H1 (cell line): ENCODE measurements around the gene TAGLN2. TPM values are rescaled to one million over a fixed set of nuclear protein-coding genes. Genes with fewer than 3 reads are reported as not detected.

ENCODE experiments used
- CTCF ChIA-PET: fragments of 300-600 bp; sonication (Branson Sonifier 250); formaldehyde crosslinking; loops from one replicate; lab custom pipeline; 2021; ENCODE audit not compliant: partially characterized antibody; lab: Charles Lee
- POLR2A ChIA-PET: fragments of 300-600 bp; sonication (Branson Sonifier 250); formaldehyde crosslinking; loops from one replicate; lab custom pipeline; 2021; ENCODE audit warnings: inconsistent platforms; ENCODE audit not compliant: partially characterized antibody; lab: Charles Lee
- DNase-seq, 2 experiments: peaks; one replicate each; pipeline versions ENCODE4 v3.0.0 to v3.0.0-alpha.2; 2010 to 2022; ENCODE audit warnings: low spot score in 2 of 2, low read depth in 1 of 2, mixed read lengths in 1 of 2
- FAIRE-seq: peaks from 2 replicates; lab custom pipeline; 2011; peaks lifted over from hg19 to GRCh38; lab: Jason Lieb, UNC
- H2AFZ ChIP-seq: 2 replicates; pipeline ENCODE4 v1.8.1; 2012; ENCODE audit warnings: low read length, inconsistent platforms
- H2AK5ac ChIP-seq: 2 replicates; pipeline ENCODE4 v1.6.1; 2013; ENCODE audit warnings: low read depth, low read length
- H2BK120ac ChIP-seq: replicated peaks from 2 replicates; pipeline ENCODE3; 2013; ENCODE audit warnings: low read depth, low read length, inconsistent platforms
- H2BK12ac ChIP-seq: 2 replicates; pipeline ENCODE4 v1.6.1; 2013; ENCODE audit warnings: low read depth, low read length
- H2BK15ac ChIP-seq: 2 replicates; pipeline ENCODE4 v1.6.1; 2013; ENCODE audit warnings: low read length
- H2BK20ac ChIP-seq: 2 replicates; pipeline ENCODE4 v1.6.1; 2013; ENCODE audit warnings: low read length
- H2BK5ac ChIP-seq: 2 replicates; pipeline ENCODE4 v1.6.1; 2013; ENCODE audit warnings: low read depth, low read length
- H3K14ac ChIP-seq: 2 replicates; pipeline ENCODE4 v1.6.1; 2013; ENCODE audit warnings: inconsistent platforms; ENCODE audit not compliant: insufficient read length
- H3K18ac ChIP-seq: 2 replicates; pipeline ENCODE4 v1.6.1; 2013; ENCODE audit warnings: low read length; ENCODE audit errors: extremely low read depth
- H3K23ac ChIP-seq: 2 replicates; pipeline ENCODE4 v1.6.1; 2013; ENCODE audit warnings: inconsistent platforms; ENCODE audit not compliant: insufficient read length
- H3K23me2 ChIP-seq: 2 replicates; pipeline ENCODE4 v1.6.1; 2013; ENCODE audit warnings: low read depth, low read length
- H3K27ac ChIP-seq: 2 replicates; pipeline ENCODE4 v1.6.1; 2011; ENCODE audit warnings: low read depth, low read length, inconsistent platforms
- H3K27me3 ChIP-seq, 4 experiments: replicated peaks in 1 of 4; 1 replicate in 1 of 4; 2 replicates in 3 of 4; pipeline versions ENCODE4 v1.6.1 to v1.8.1; 2011 to 2013; ENCODE audit warnings: low read length in 3 of 4, mild to moderate bottlenecking in 3 of 4, inconsistent platforms in 2 of 4, mixed read lengths in 2 of 4, moderate library complexity in 1 of 4; ENCODE audit not compliant: control insufficient read depth in 3 of 4, insufficient read depth in 3 of 4; ENCODE audit errors: extremely low read depth in 1 of 4
- H3K36me3 ChIP-seq, 4 experiments: 2 replicates each; pipeline versions ENCODE4 v1.6.1 to v1.8.1; 2011 to 2013; ENCODE audit warnings: mild to moderate bottlenecking in 4 of 4, low read length in 3 of 4, moderate library complexity in 2 of 4, control low read depth in 1 of 4, inconsistent platforms in 1 of 4; ENCODE audit not compliant: insufficient read depth in 4 of 4, control insufficient read depth in 2 of 4
- H3K4ac ChIP-seq: replicated peaks from 2 replicates; pipeline ENCODE3; 2013; ENCODE audit warnings: low read length, low read depth, mixed read lengths, inconsistent platforms; ENCODE audit not compliant: insufficient read length
- H3K4me1 ChIP-seq, 4 experiments: replicated peaks in 1 of 4; 1 replicate in 1 of 4; 2 replicates in 3 of 4; pipeline versions ENCODE4 v1.6.1 to v1.8.1; 2011 to 2013; ENCODE audit warnings: low read length in 3 of 4, inconsistent platforms in 2 of 4, mixed read lengths in 1 of 4; ENCODE audit not compliant: insufficient read depth in 4 of 4, control insufficient read depth in 3 of 4
- H3K4me2 ChIP-seq, 2 experiments: 2 replicates each; pipeline versions ENCODE4 v1.6.1 to v1.8.1; 2011 to 2013; ENCODE audit warnings: low read depth in 2 of 2, low read length in 2 of 2, control low read depth in 1 of 2, inconsistent platforms in 1 of 2, mild to moderate bottlenecking in 1 of 2; ENCODE audit not compliant: insufficient read depth in 1 of 2
- H3K4me3 ChIP-seq, 4 experiments: fragments of 200-600, 300-600 bp in 1 of 4; sonication (generic), shearing (Covaris generic), sonication (Bioruptor Twin) in 1 of 4; 2 replicates each; pipeline versions ENCODE4 v1.5.1 to v1.8.1; 2011 to 2016; ENCODE audit warnings: low read length in 4 of 4, low read depth in 3 of 4, control low read depth in 2 of 4, inconsistent platforms in 2 of 4, mild to moderate bottlenecking in 2 of 4, mixed read lengths in 1 of 4, moderate library complexity in 1 of 4; ENCODE audit not compliant: insufficient read depth in 2 of 4; ENCODE audit errors: extremely low read depth in 1 of 4
- H3K56ac ChIP-seq: replicated peaks from 2 replicates; pipeline ENCODE3; 2013; ENCODE audit warnings: low read depth, mild to moderate bottlenecking, mixed read lengths, low read length, inconsistent platforms; ENCODE audit not compliant: insufficient read length
- H3K79me1 ChIP-seq: 2 replicates; pipeline ENCODE4 v1.6.1; 2013; ENCODE audit warnings: low read depth, low read length, control low read depth
- H3K79me2 ChIP-seq, 2 experiments: 2 replicates each; pipeline versions ENCODE4 v1.6.1 to v1.8.1; 2012 to 2013; ENCODE audit warnings: low read length in 2 of 2, mild to moderate bottlenecking in 2 of 2, inconsistent platforms in 1 of 2; ENCODE audit not compliant: insufficient read depth in 2 of 2, control insufficient read depth in 1 of 2
- H3K9ac ChIP-seq, 4 experiments: replicated peaks in 1 of 4; 1 replicate in 1 of 4; 2 replicates in 3 of 4; pipeline versions ENCODE4 v1.6.1 to v1.8.1; 2011 to 2013; ENCODE audit warnings: low read depth in 3 of 4, low read length in 3 of 4, control low read depth in 2 of 4, mild to moderate bottlenecking in 2 of 4, moderate library complexity in 2 of 4, inconsistent platforms in 1 of 4; ENCODE audit errors: extremely low read depth in 1 of 4
- H3K9me3 ChIP-seq, 2 experiments: 2 replicates each; pipeline versions ENCODE4 v1.6.1 to v1.8.1; 2012 to 2013; ENCODE audit warnings: mild to moderate bottlenecking in 2 of 2, moderate library complexity in 2 of 2, control low read depth in 1 of 2, inconsistent platforms in 1 of 2, low read depth in 1 of 2, low read length in 1 of 2, mixed read lengths in 1 of 2; ENCODE audit not compliant: insufficient read depth in 2 of 2
- H4K20me1 ChIP-seq, 2 experiments: replicated peaks in 1 of 2; 2 replicates each; pipeline versions ENCODE3 to v1.8.1; 2011 to 2013; ENCODE audit warnings: inconsistent platforms in 2 of 2, low read length in 2 of 2, mild to moderate bottlenecking in 1 of 2; ENCODE audit not compliant: insufficient read depth in 2 of 2, control insufficient read depth in 1 of 2
- H4K5ac ChIP-seq: 2 replicates; pipeline ENCODE4 v1.6.1; 2013; ENCODE audit warnings: low read length, low read depth, mixed read lengths, inconsistent platforms; ENCODE audit not compliant: insufficient read length
- H4K8ac ChIP-seq: 2 replicates; pipeline ENCODE4 v1.8.0; 2013; ENCODE audit warnings: mild to moderate bottlenecking, moderate library complexity, low read length, inconsistent platforms; ENCODE audit not compliant: insufficient read depth; ENCODE audit errors: extremely low read depth
- H4K91ac ChIP-seq: replicated peaks from 2 replicates; pipeline ENCODE3; 2013; ENCODE audit warnings: low read length, mixed read lengths, inconsistent platforms; ENCODE audit not compliant: insufficient read length
- EP300 ChIP-seq, 2 experiments: IDR thresholded peaks; 1 replicate in 1 of 2; 2 replicates in 1 of 2; pipeline ENCODE4 v1.6.1; 2011 to 2012; ENCODE audit warnings: low read depth in 2 of 2, low read length in 2 of 2, mild to moderate bottlenecking in 2 of 2, borderline replicate concordance in 1 of 2, inconsistent platforms in 1 of 2, moderate library complexity in 1 of 2
- SUZ12 ChIP-seq: fragments of 200-600 bp; sonication (generic); IDR thresholded peaks from 2 replicates; pipeline ENCODE4 v1.6.1; 2012; ENCODE audit warnings: mild to moderate bottlenecking, inconsistent platforms, low read length, moderate library complexity, mixed read lengths
- TAF1 ChIP-seq: IDR thresholded peaks from 2 replicates; pipeline ENCODE4 v1.6.1; 2011; ENCODE audit warnings: mild to moderate bottlenecking, low read depth, low read length
- WGBS, 2 experiments: shearing (Covaris generic) in 1 of 2; methylation state at CpG; one replicate each; pipeline versions ENCODE4 v1.1.6 to v1.1.7; 2013 to 2015; ENCODE audit warnings: low lambda C conversion rate in 2 of 2, mixed read lengths in 2 of 2, inconsistent platforms in 1 of 2, low coverage in 1 of 2, missing lambda C conversion rate in 1 of 2; ENCODE audit not compliant: insufficient replicate concordance in 2 of 2, insufficient coverage in 1 of 2, insufficient read length in 1 of 2; ENCODE audit errors: extremely low coverage in 1 of 2, missing lambda C conversion rate in 1 of 2; 5-methylcytosine and 5-hydroxymethylcytosine counted together
- polyA plus RNA-seq, 7 experiments: library from polyadenylated mRNA; depleted of rRNA in 3 of 7; stranded (reverse) in 5 of 7; unstranded in 2 of 7; fragments of >200 nt in 5 of 7; fragments of 200-250 nt in 2 of 7; gene quantifications; 1 replicate in 5 of 7; 2 replicates in 1 of 7; 4 replicates in 1 of 7; pipeline versions ENCODE4 v1.2.1 to v1.2.3, GENCODE V29; 2011 to 2013; ENCODE audit warnings: missing spikeins in 2 of 7, mixed read lengths in 2 of 7
- total RNA-seq: library from RNA; stranded (reverse); fragmentation: NEBNext Ultra II Directional; extraction: Animal tissue kit (Norgen Biotek cat#: 25700); gene quantifications from 2 replicates; pipeline ENCODE4 v1.2.1, GENCODE V29; 2021

The TAGLN2 gene
- total and polyA plus RNA-seq, 2 of the 8 experiments (the other 6 are each of a cell fraction or from before 2014, with no cell fraction given), result 93.0 to 114 TPM

DNA sequence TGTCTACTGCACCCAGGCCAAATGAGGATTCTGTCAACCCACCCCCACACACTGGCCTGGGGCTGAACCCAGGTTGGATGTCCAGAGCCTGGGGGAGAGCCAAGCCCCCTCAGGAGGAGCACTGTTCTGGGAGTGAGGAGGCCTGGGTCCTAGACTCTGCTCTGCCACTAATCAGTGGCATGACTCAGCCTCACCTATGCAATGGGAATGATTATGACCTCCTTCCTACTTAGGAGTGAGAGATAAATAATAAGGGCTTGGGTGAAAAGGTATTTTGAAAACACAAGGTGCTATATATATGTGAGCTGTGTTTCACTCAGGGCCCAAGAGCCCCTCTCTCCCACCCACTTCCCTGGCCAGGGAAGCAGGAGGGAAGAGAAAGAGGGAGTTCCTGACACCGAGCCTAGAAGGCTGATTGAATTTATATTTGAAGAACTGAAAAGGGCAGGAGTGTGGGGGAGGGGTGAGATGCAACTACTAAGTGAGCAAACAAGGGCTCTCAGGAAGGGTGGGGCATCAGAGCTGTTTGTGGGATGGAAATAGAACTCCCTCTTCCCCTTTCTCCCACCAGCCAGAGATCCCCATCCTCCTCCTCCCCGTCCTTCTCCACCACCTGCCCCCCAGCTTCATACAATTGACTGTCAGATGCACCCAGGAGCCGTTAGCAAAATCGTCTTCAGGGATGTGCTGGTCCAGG, 11.9 kb upstream of the TAGLN2 start:
- POLR2A ChIA-PET, result interaction anchor here (0.8 to 6.0 kb wide), 4 partner anchors 8 to 68 kb away, joined by 3 to 41 read pairs (median 16); partner anchors contain the start of genes IGSF9 and TAGLN2
- TF ChIP-seq EP300 (IDR thresholded peaks at IDR 0.05; ENCODE audit: borderline replicate concordance in 1 of 2, low read depth in 2 of 2, low read length in 2 of 2) (no peak), SUZ12 (no peak), TAF1 (no peak)

More for the DNA sequence above, 11.9 kb upstream of the TAGLN2 start:
- peaks cover 0 to 17% (median 11%) of the 10 kb centered on the region in 4 experiments; a peak in 6 of 7 replicates for H3K4me1 ChIP-seq
- no peak overlapping the region for H3K9ac ChIP-seq
- 53% methylated on average over 4 of the region's 4 CpGs; no CpG with 5 or more reads in 1 of the 2 experiments for WGBS, 2 experiments
- H3K4me3 ChIP-seq, result no peak overlapping the region; a peak in 1 of 8 replicates
- H3K23ac ChIP-seq, result no peak overlapping the region
- H4K8ac ChIP-seq, result no peak overlapping the region
- H3K4ac ChIP-seq, result no peak overlapping the region
- peak overlapping the region; percentile 73; the same call in 1 of the 2 replicates for H2BK5ac ChIP-seq
- DNase-seq, result no peak
- H2AFZ ChIP-seq, result no peak overlapping the region
- H3K36me3 ChIP-seq, result peaks cover 3 to 21% (median 13%) of the 10 kb centered on the region in 4 experiments; a peak in 7 of 8 replicates
- H3K79me1 ChIP-seq, result no peaks in the 10 kb centered on the region
- no peak overlapping the region; the same call in 1 of the 2 replicates for H2BK15ac ChIP-seq
- H3K14ac ChIP-seq, result no peak overlapping the region
- no peaks in the 10 kb centered on the region for H3K23me2 ChIP-seq
- CTCF ChIA-PET, result interaction anchor here (0.9 to 35.5 kb wide), 22 partner anchors 12 to 156 kb away, joined by 3 to 696 read pairs (median 8); partner anchors contain the start of genes DUSP23, FCRL6, IGSF9 and SLAMF9
- H3K27me3 ChIP-seq, result no peaks in the 10 kb centered on the region
- H3K4me2 ChIP-seq, result peak overlapping the region; percentile 23 to 40; a peak in 2 of 4 replicates
- peak overlapping the region; percentile 86; the same call in 1 of the 2 replicates for H2BK20ac ChIP-seq
- no peaks in the 10 kb centered on the region for H4K20me1 ChIP-seq
- H3K56ac ChIP-seq, result no peak overlapping the region
- no peak overlapping the region for H4K91ac ChIP-seq
- H3K79me2 ChIP-seq, result no peaks in the 10 kb centered on the region
- no peaks in the 10 kb centered on the region for H3K9me3 ChIP-seq
- H2BK120ac ChIP-seq, result no peak overlapping the region
- H3K18ac ChIP-seq, result peak overlapping the region; percentile 38; the same call in 1 of the 2 replicates
- H4K5ac ChIP-seq, result no peak overlapping the region
- no peak overlapping the region for H3K27ac ChIP-seq
- H2BK12ac ChIP-seq, result peak overlapping the region; percentile 80; the same call in 1 of the 2 replicates
- no peak overlapping the region for H2AK5ac ChIP-seq
- no peak for FAIRE-seq
